OCI-LY1 (cell line): Measurements from ENCODE around the gene NADK2.
A peak's percentile ranks its signal among the peaks of the same experiment; 100 is the strongest.
"Not testable (repeated sequence)": the region's sequence is repeated elsewhere in the genome, so short reads cannot be mapped to it uniquely, and the experiment has no call there.

Experiments used
- H2AFZ ChIP-seq: fragments of 200-600 bp; sonication (generic), shearing (Covaris generic); 2 replicates; pipeline ENCODE4 v1.6.0; 2014; ENCODE audit warnings: antibody characterized with exemption, mild to moderate bottlenecking, low read length
- H3F3A ChIP-seq: fragments of 200-600 bp; sonication (generic), shearing (Covaris generic); 2 replicates; pipeline ENCODE4 v1.6.0; 2014; ENCODE audit warnings: mild to moderate bottlenecking, antibody characterized with exemption, low read length, moderate library complexity; ENCODE audit not compliant: insufficient read depth
- H3K27ac ChIP-seq: fragments of 200-600 bp; sonication (generic); 2 replicates; pipeline ENCODE4 v1.5.1; 2014; ENCODE audit warnings: low read length, mixed run types, mild to moderate bottlenecking, low read depth; ENCODE audit not compliant: poor library complexity, severe bottlenecking
- H3K27me3 ChIP-seq: fragments of 200-600 bp; sonication (generic); 2 replicates; pipeline ENCODE4 v1.6.0; 2014; ENCODE audit warnings: antibody characterized with exemption, mild to moderate bottlenecking, low read length, moderate library complexity; ENCODE audit not compliant: insufficient read depth
- H3K36me3 ChIP-seq: fragments of 200-600 bp; sonication (generic); 2 replicates; pipeline ENCODE4 v1.6.1; 2014; ENCODE audit warnings: mild to moderate bottlenecking, antibody characterized with exemption, low read length, moderate library complexity, mixed read lengths; ENCODE audit not compliant: insufficient read depth
- H3K4me1 ChIP-seq: fragments of 200-600 bp; sonication (generic); 2 replicates; pipeline ENCODE4 v1.5.1; 2014; ENCODE audit warnings: mild to moderate bottlenecking, low read length, moderate library complexity; ENCODE audit not compliant: insufficient read depth, severe bottlenecking
- H3K4me2 ChIP-seq: fragments of 200-600 bp; sonication (generic), shearing (Covaris generic); 2 replicates; pipeline ENCODE4 v1.6.1; 2014; ENCODE audit warnings: low read length
- H3K4me3 ChIP-seq: fragments of 200-600 bp; sonication (generic); 2 replicates; pipeline ENCODE4 v1.5.1; 2014; ENCODE audit warnings: low read length, low read depth, mild to moderate bottlenecking, mixed read lengths; ENCODE audit not compliant: poor library complexity, severe bottlenecking
- H3K79me2 ChIP-seq: fragments of 200-600 bp; shearing (Covaris generic); 2 replicates; pipeline ENCODE4 v1.6.1; 2016; ENCODE audit warnings: mixed run types, low read length, mixed read lengths; ENCODE audit not compliant: insufficient read depth
- H3K9ac ChIP-seq: fragments of 200-600 bp; sonication (generic), shearing (Covaris generic); 2 replicates; pipeline ENCODE4 v1.6.1; 2014; ENCODE audit warnings: mild to moderate bottlenecking, low read length, mixed read lengths
- H3K9me2 ChIP-seq: fragments of 200-600 bp; sonication (generic), shearing (Covaris generic); 2 replicates; pipeline ENCODE4 v1.6.1; 2014; ENCODE audit warnings: low read depth, mild to moderate bottlenecking, low read length, mixed read lengths
- H3K9me3 ChIP-seq: fragments of 200-600 bp; shearing (Covaris generic); 2 replicates; pipeline ENCODE4 v1.6.1; 2014; ENCODE audit warnings: low read length, mixed read lengths
- H4K20me1 ChIP-seq: fragments of 200-600 bp; sonication (generic), shearing (Covaris generic); 2 replicates; pipeline ENCODE4 v1.6.0; 2016; ENCODE audit warnings: mild to moderate bottlenecking, low read length; ENCODE audit not compliant: insufficient read depth
- EZH2 ChIP-seq: fragments of 200-600 bp; sonication (generic), shearing (Covaris generic); IDR thresholded peaks from 2 replicates; pipeline ENCODE4 v1.8.0; 2017; ENCODE audit warnings: borderline replicate concordance, mixed run types, mild to moderate bottlenecking, antibody characterized with exemption, low read length, moderate library complexity, mixed read lengths
- TF ChIP-seq, protein P1 (sequence below): fragments of 200-600 bp; sonication (generic), shearing (Covaris generic); IDR thresholded peaks from 2 replicates; pipeline ENCODE4 v1.5.1; 2017; ENCODE audit warnings: mild to moderate bottlenecking, antibody characterized with exemption, low read length, moderate library complexity, mixed read lengths

Gene NADK2, protein sequence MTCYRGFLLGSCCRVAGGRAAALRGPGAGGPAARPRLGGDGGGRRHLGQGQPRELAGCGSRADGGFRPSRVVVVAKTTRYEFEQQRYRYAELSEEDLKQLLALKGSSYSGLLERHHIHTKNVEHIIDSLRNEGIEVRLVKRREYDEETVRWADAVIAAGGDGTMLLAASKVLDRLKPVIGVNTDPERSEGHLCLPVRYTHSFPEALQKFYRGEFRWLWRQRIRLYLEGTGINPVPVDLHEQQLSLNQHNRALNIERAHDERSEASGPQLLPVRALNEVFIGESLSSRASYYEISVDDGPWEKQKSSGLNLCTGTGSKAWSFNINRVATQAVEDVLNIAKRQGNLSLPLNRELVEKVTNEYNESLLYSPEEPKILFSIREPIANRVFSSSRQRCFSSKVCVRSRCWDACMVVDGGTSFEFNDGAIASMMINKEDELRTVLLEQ

DNA sequence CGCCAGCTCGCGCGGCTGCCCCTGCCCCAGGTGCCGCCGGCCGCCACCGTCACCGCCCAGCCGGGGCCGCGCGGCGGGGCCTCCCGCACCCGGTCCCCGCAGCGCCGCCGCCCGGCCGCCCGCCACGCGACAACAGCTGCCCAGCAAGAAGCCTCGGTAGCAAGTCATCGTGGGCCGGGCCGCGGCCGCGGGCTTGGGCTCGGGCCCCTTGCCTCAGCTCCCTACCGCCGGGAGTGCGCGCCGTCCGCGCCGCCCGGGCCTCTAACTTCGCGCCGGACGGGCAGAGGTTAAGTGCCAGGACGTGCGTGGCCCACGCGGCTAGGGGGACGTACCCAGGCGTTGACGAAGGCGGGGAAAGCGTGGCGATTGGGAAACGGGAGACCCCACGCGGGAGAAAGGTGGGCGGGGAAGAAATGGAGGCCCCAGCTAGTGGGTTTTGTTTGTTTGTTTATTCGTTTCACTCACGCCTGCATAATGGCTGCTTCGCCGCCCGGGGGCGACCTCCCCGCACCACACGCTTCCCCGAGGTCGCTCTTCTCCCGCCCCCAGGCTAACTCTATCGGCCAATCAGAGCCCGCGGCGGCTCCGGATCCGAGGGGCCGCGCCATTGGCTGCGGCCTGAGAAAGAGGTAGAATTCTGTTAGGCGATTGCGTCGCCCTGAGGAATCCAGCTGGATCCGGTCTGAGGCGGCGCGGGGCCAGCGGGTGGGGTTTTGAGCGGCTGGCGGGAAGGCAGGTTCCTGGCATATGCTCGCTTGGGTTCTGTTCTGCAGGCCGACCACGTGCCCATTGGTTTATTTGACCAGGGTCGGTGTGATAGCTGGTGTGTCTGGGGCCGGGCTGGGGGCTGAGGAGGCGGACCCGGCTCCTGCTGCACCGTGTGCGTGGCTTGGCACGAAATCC, at the start of gene NADK2:
TSS of gene NADK2 (minus strand) at position 295 of the 903 bp plus-strand sequence. CDS start at position 168, 127 bp downstream.
- peak within 1 kb of the TSS; percentile 80 for H3K9ac ChIP-seq
- no peaks in the 10 kb centered on the region; the same call in 1 of the 2 replicates for H3K79me2 ChIP-seq
- TF ChIP-seq, protein P1, sequence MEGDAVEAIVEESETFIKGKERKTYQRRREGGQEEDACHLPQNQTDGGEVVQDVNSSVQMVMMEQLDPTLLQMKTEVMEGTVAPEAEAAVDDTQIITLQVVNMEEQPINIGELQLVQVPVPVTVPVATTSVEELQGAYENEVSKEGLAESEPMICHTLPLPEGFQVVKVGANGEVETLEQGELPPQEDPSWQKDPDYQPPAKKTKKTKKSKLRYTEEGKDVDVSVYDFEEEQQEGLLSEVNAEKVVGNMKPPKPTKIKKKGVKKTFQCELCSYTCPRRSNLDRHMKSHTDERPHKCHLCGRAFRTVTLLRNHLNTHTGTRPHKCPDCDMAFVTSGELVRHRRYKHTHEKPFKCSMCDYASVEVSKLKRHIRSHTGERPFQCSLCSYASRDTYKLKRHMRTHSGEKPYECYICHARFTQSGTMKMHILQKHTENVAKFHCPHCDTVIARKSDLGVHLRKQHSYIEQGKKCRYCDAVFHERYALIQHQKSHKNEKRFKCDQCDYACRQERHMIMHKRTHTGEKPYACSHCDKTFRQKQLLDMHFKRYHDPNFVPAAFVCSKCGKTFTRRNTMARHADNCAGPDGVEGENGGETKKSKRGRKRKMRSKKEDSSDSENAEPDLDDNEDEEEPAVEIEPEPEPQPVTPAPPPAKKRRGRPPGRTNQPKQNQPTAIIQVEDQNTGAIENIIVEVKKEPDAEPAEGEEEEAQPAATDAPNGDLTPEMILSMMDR = peak; percentile 58; the same call in 1 of the 2 replicates
- TF ChIP-seq EZH2 = no peak

DNA sequence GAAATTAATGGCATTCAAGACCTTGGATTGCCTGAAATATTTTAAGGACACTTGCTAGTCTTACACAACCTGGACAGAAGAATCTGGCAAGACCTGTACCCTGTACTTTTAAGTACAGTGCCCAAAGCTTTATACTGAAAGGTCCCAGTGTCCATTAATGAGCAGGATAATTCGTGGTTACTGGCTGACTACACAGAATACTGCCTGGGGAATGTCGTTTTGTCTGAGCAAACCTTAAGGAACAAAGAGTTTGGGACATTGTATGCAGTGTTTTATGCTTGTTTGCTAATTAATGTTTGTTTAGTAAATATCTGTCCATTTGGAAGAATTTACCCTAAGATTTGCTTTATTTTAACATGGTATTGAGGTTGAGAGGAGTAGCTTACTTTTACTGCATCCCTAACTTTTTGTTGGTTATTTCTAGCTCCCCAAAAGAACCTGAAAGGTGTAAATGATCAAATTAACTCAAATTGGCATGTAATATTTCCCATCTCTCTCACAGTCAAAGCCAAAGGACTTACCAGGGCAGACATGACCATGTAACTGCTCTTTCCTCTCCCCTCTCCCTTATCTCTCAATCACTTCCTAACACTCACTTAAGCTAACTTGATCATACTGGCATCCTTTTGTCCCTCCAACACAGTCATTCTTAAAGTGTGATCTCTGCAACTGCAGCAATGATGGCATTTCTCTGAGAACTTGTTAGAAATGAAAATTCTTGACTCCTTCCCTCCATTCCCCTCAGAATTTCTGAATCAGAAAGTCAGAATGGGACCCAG, 44.3 kb upstream of the NADK2 start:
- Histone ChIP-seq H3K36me3 (no peaks in the 10 kb centered on the region), H3K4me3 (no peak overlapping the region), H3F3A (no peaks in the 10 kb centered on the region), H3K9me3 (no peaks in the 10 kb centered on the region), H3K4me2 (no peak overlapping the region), H3K27ac (no peak overlapping the region), H2AFZ (no peak overlapping the region), H3K9me2 (no peaks in the 10 kb centered on the region), H3K79me2 (no peaks in the 10 kb centered on the region), H3K4me1 (no peaks in the 10 kb centered on the region), H4K20me1 (no peaks in the 10 kb centered on the region), H3K9ac (no peak overlapping the region), H3K27me3 (no peaks in the 10 kb centered on the region)
- TF ChIP-seq EZH2 = no peak
- TF ChIP-seq, protein P1 = no peak

More for the DNA sequence above, at the start of gene NADK2:
- Histone ChIP-seq H3K9me2 (no peaks in the 10 kb centered on the region; the same call in 1 of the 2 replicates), H2AFZ (no peak within 1 kb of the TSS; the same call in 1 of the 2 replicates), H3K27me3 (no peaks in the 10 kb centered on the region), H3K27ac (peak within 1 kb of the TSS; percentile 71), H3K9me3 (no peaks in the 10 kb centered on the region), H3F3A (no peaks in the 10 kb centered on the region), H3K4me2 (peak within 1 kb of the TSS; percentile 87), H3K4me3 (peak within 1 kb of the TSS; percentile 87), H3K36me3 (no peaks in the 10 kb centered on the region), H3K4me1 (peaks cover 54% of the 10 kb centered on the region), H4K20me1 (no peaks in the 10 kb centered on the region)

DNA sequence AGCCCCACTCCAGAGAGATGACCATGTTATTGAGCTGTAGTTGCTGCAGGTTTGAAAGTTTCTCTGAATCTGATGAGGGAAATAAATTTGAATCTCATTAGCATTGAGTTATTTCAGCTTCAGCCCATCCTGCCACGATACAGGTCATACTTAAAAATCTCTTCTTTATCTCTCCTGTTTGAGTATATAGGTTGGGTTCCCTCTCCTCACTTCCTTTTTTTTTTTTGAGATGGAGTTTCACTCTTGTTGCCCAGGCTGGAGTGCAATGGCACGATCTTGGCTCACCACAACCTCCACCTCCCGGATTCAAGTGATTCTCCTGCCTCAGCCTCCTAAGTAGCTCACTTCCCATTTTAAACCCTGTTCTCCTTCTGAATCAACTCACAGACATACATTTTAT, 42.0 kb upstream of the NADK2 start:
- H3K4me3 ChIP-seq, H3K4me2 ChIP-seq, H3K27me3 ChIP-seq, H3K9me2 ChIP-seq, H3F3A ChIP-seq, H3K27ac ChIP-seq, H3K9me3 ChIP-seq, H2AFZ ChIP-seq, H3K4me1 ChIP-seq, H4K20me1 ChIP-seq, H3K9ac ChIP-seq, H3K36me3 ChIP-seq, H3K79me2 ChIP-seq: not testable (repeated sequence)
